Measurements from ENCODE around the gene SNX19.

Gene SNX19

GRCh38 chr11:130865774-130866114 lies 50.5 kb downstream of the SNX19 start:
- no peaks in the 10 kb centered on the region for H3K9me3 ChIP-seq (ENCODE audit: insufficient read depth, low read length)
- no peak overlapping the region for H3K4me3 ChIP-seq (ENCODE audit: insufficient read depth, low read length, poor library complexity, severe bottlenecking)
- TF ChIP-seq EZH2phosphoT487 (conservative IDR thresholded peaks at IDR 0.05; ENCODE audit: low read length), result no peak
- TF ChIP-seq CTCF (IDR thresholded peaks at IDR 0.05; ENCODE audit: insufficient read depth, low read length, poor library complexity, severe bottlenecking), result no peak
- no peak overlapping the region for H3K4me2 ChIP-seq (ENCODE audit: low read depth, low read length, poor library complexity, severe bottlenecking)
- H3K27me3 ChIP-seq (ENCODE audit: low read length), result no peaks in the 10 kb centered on the region
- no peaks in the 10 kb centered on the region for H3K36me3 ChIP-seq (ENCODE audit: low read length)
- H3K27ac ChIP-seq (ENCODE audit: low read depth, low read length), result no peak overlapping the region
- H3K9me2 ChIP-seq (replicated peaks; ENCODE audit: insufficient read depth, low read length), result no peaks in the 10 kb centered on the region
- H3F3A ChIP-seq (ENCODE audit: insufficient read depth), result no peaks in the 10 kb centered on the region
- H3K79me2 ChIP-seq (ENCODE audit: insufficient read depth, low read length), result no peaks in the 10 kb centered on the region
- H4K20me1 ChIP-seq (ENCODE audit: low read depth, low read length), result no peaks in the 10 kb centered on the region
- H2AFZ ChIP-seq (ENCODE audit: low read depth, low read length, severe bottlenecking), result no peak overlapping the region
- H3K9ac ChIP-seq (ENCODE audit: low read length), result no peak overlapping the region

- Histone ChIP-seq H3K4me2 (ENCODE audit: low read depth, low read length, poor library complexity, severe bottlenecking) (no peak overlapping the region), H3K9ac (ENCODE audit: low read length) (no peak overlapping the region), H3K9me3 (ENCODE audit: insufficient read depth, low read length) (no peaks in the 10 kb centered on the region), H3K27me3 (ENCODE audit: low read length) (no peaks in the 10 kb centered on the region), H3K9me2 (replicated peaks; ENCODE audit: insufficient read depth, low read length) (no peaks in the 10 kb centered on the region), H2AFZ (ENCODE audit: low read depth, low read length, severe bottlenecking) (no peak overlapping the region), H4K20me1 (ENCODE audit: low read depth, low read length) (no peaks in the 10 kb centered on the region), H3K27ac (ENCODE audit: low read depth, low read length) (no peak overlapping the region), H3K36me3 (ENCODE audit: low read length) (no peaks in the 10 kb centered on the region), H3F3A (ENCODE audit: insufficient read depth) (no peaks in the 10 kb centered on the region), H3K79me2 (ENCODE audit: insufficient read depth, low read length) (no peaks in the 10 kb centered on the region), H3K4me3 (ENCODE audit: insufficient read depth, low read length, poor library complexity, severe bottlenecking) (no peak overlapping the region)
- no peak for TF ChIP-seq CTCF (IDR thresholded peaks at IDR 0.05; ENCODE audit: insufficient read depth, low read length, poor library complexity, severe bottlenecking)
- no peak for TF ChIP-seq EZH2phosphoT487 (conservative IDR thresholded peaks at IDR 0.05; ENCODE audit: low read length)
These were observed 51.0 kb downstream of the SNX19 start for GRCh38 chr11:130865091-130865773.

- Histone ChIP-seq H3K9me2 (replicated peaks; ENCODE audit: insufficient read depth, low read length) (no peaks in the 10 kb centered on the region), H3F3A (ENCODE audit: insufficient read depth) (no peaks in the 10 kb centered on the region), H3K79me2 (ENCODE audit: insufficient read depth, low read length) (no peaks in the 10 kb centered on the region), H3K9ac (ENCODE audit: low read length) (no peak overlapping the region), H3K27me3 (ENCODE audit: low read length) (no peaks in the 10 kb centered on the region), H4K20me1 (ENCODE audit: low read depth, low read length) (no peaks in the 10 kb centered on the region), H3K4me2 (ENCODE audit: low read depth, low read length, poor library complexity, severe bottlenecking) (no peak overlapping the region), H2AFZ (ENCODE audit: low read depth, low read length, severe bottlenecking) (no peak overlapping the region), H3K4me3 (ENCODE audit: insufficient read depth, low read length, poor library complexity, severe bottlenecking) (no peak overlapping the region), H3K9me3 (ENCODE audit: insufficient read depth, low read length) (no peaks in the 10 kb centered on the region), H3K27ac (ENCODE audit: low read depth, low read length) (no peak overlapping the region), H3K36me3 (ENCODE audit: low read length) (no peaks in the 10 kb centered on the region)
- TF ChIP-seq CTCF (IDR thresholded peaks at IDR 0.05; ENCODE audit: insufficient read depth, low read length, poor library complexity, severe bottlenecking), result peak; percentile 79
- no peak for TF ChIP-seq EZH2phosphoT487 (conservative IDR thresholded peaks at IDR 0.05; ENCODE audit: low read length)
These were observed 54.1 kb downstream of the SNX19 start for GRCh38 chr11:130861902-130862860.
